Iris pigment epithelial cell (primary cell): Measurements from ENCODE around the gene SIPA1L2.

Source experiments
- DNase-seq: peaks from one replicate; pipeline ENCODE4 v3.0.0-alpha.2; 2011; ENCODE audit warnings: low read depth

Gene SIPA1L2

GRCh38 chr1:232589812-232590743 is 39.9 kb downstream of the SIPA1L2 start:
- no peak for DNase-seq

GRCh38 chr1:232589111-232589811 is 40.7 kb downstream of the SIPA1L2 start:
- no peak for DNase-seq

DNA sequence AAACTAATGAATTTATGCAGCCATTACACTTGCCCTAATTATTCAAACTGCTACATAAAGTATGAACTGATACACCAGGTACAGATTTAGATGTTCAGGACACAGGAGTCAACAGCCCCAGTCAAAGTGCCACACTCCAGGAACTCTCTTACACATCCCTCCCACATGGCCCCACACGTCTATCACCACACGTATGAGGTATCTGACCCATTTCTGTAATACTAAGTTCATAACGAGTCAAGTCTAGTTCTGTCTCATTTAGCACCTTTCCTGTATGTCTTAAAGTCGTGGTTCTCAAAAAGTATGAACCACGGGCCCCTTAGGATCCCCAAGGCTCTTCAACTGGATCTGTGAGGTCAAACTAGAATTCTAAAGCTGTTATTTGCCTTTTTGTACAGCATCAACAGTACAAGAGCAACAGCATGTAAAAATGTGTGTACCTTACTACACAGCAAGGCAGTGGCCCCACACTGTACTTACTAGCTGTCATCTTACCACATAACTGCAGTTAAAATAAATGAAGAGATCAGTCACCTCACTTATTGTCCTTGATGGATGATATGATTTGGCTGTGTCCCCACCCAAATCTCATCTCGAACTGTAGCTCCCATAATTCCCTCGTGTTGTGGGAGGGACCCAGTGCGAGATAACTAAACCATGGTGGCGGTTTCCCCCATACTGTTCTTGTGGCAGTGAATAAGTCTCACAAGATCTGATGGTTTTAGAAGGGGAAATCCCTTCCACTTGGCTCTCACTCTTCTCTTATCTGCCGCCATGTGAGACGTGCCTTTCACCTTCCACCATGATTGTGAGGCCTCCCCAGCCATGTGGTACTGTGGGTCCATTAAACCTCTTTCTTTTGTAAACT is 42.6 kb downstream of the SIPA1L2 start:
- no peak for DNase-seq

DNA sequence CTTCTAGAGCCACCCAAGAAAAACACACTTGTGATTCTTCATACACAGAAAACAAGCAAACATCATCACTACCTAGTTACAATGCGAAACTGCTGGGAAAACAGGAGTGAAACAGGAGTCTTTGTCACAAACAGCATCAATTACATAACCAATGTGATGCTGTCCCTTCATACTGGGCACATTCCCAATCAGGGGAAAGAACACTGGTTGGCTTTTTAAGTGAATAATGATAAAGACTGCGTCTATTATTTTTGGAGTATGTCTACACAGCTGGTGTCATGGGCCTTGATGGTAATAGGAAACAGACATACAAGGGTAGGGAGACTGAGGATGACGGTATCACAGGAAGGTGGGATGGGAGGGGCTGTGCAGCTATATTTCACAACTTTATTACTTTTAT is 43.3 kb downstream of the SIPA1L2 start:
- no peak for DNase-seq

GRCh38 chr1:232585486-232585885 is 44.4 kb downstream of the SIPA1L2 start:
- DNase-seq = no peak

- no peak for DNase-seq
These were observed 48.0 kb downstream of the SIPA1L2 start for GRCh38 chr1:232581932-232582331.
